ENCODE data around the gene NACC1. TPM values are rescaled to one million over a fixed set of nuclear protein-coding genes. Genes with fewer than 3 reads are reported as not detected.
A peak's percentile ranks its signal among the peaks of the same experiment; 100 is the strongest.

The NACC1 gene
- polyA plus RNA-seq, 2 of the 4 experiments (the other 2 are of a cell fraction): 26.1 to 37.9 TPM

DNA sequence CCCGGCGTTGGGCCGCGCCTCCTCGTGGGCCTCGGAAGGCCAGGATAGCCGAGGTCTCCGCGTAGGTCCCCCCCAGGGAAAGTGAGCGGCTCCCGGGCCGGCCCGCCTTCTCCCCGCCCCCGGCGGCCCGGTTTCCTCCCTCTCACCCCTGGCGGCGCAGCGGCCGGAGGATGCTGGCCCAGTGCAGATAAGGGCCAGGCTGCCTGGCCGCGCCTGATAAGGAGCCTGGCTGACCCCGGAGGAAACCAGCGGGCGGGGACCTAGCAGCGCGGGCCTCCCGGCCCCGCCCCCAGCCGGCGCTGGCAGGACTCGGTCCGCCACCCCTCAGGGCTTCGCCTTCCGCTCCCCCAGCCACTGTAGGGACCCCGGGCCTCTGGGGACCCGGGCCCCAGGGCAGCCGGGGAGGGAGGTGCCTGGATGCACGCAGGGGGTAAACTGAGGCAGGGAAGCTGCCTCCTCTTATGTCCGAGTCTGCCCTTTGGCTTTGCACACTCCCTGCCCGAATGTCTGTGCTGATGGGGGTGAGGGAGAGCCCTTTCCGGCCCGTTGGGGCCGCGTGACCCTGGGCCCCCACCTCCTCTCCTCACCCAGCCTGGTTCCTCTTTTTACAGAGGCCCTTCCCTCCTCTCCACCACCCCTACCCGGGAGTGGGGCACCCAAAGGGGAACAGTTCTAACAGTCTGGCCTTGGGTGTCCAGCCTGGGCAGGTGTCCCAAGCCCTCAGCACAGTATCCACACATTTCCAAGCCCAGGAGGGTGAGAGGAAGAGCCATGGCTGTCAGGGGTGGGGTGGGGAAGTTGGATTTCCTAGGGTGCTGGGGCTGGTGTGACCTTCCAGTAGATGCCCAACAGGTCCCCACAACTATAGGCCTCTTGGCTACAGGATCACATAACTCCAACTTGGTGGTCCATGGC lies 15.1 kb upstream of the NACC1 start, which contains the start of gene LYL1:
Gene LYL1, minus strand, starts transcription at position 193 of the 915 bp plus-strand sequence. CDS start 1,687 bp downstream, outside the sequence.
- ChIA-PET CTCF (interaction anchor here (3.9 kb wide), 1 partner anchor 9 kb away, joined by 23 read pairs; no protein-coding TSS in a partner anchor), POLR2A (no interaction called here)
- WGBS (ENCODE audit: missing lambda C conversion rate): 47% methylated on average over 15 of the region's 47 CpGs
- Histone ChIP-seq H3K27ac (peak within 1 kb of the TSS; percentile 30 to 73; a peak in 5 of 6 replicates), H3K4me1 (no peaks in the 10 kb centered on the region), H3K4me3 (no peak within 1 kb of the TSS), H3K9me3 (no peaks in the 10 kb centered on the region), H3K4me2 (peak within 1 kb of the TSS; percentile 58)
- FAIRE-seq (no peak), DNase-seq (ENCODE audit: low read depth in 1 of 2, low spot score in 1 of 2) (peak in 1 of 2 experiments; percentile 18), ATAC-seq (peak in 1 of 2 experiments; percentile 70; a peak in 3 of 6 replicates)
- no peak for TF ChIP-seq TFCP2L1 (CRISPR knock-in tag; IDR thresholded peaks at IDR 0.05)
- no peak for TF ChIP-seq MAZ (IDR thresholded peaks at IDR 0.05; ENCODE audit: borderline replicate concordance, low read depth, low read length)
- TF ChIP-seq NPAS2 (CRISPR knock-in tag; IDR thresholded peaks at IDR 0.05; ENCODE audit: borderline replicate concordance): no peak
- no peak for TF ChIP-seq PHF8 (IDR thresholded peaks at IDR 0.05; ENCODE audit: borderline replicate concordance, low read depth)
- TF ChIP-seq EHF (CRISPR knock-in tag; IDR thresholded peaks at IDR 0.05): no peak

DNA sequence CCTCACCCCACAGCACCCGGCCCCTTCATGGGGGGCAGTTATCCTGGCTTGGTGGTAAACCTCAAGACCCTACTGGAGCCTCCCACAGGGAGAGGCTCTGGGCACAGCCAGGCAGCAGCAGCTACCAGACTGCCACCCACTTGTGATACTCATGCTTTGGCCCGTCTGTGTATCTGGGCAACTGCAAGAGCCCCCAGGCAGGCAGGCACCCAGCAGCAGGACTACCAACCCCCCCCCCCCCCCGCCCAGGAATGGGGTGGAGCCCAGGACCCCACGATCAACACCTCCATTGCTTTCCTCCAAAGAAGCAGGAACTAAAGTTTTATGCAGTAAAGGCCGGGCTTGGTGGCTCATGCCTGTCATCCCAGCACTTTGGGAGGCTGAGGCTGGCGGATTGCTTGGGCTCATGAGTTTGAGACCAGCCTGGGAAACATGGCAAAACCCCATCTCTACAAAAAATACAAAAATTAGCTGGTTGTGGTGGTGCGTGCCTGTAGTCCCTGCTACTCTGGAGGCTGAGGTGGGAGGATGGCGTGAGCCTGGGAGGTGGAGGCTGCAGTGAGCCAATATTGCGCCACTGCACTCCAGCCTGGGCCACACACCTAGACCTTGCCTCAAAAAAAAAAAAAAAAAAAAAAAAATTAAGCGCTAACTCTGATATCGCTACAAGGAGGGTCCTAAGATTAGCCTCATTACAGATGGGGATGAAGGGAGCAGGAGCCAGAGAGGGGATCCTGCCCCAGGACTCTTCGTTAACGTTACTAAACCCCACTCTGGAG lies 14.3 kb upstream of the NACC1 start:
- Histone ChIP-seq H3K27ac (no peak overlapping the region), H3K4me1 (no peaks in the 10 kb centered on the region), H3K4me2 (no peak overlapping the region), H3K9me3 (no peaks in the 10 kb centered on the region), H3K4me3 (no peak overlapping the region)
- ChIA-PET POLR2A (no interaction called here), CTCF (interaction anchor here (1.3 to 3.9 kb wide), 4 partner anchors 10 to 135 kb away, joined by 3 to 23 read pairs (median 10); partner anchors contain the start of gene DAND5)
- no peak for TF ChIP-seq HOXB13 (CRISPR knock-in tag; IDR thresholded peaks at IDR 0.05; ENCODE audit: low read depth)
- TF ChIP-seq MAZ (IDR thresholded peaks at IDR 0.05; ENCODE audit: borderline replicate concordance, low read depth, low read length): no peak
- no peak for TF ChIP-seq RAD21 (conservative IDR thresholded peaks at IDR 0.05 in 1 of 2, IDR thresholded peaks at IDR 0.05 in 1 of 2)
- no peak for TF ChIP-seq NFE2L2 (conservative IDR thresholded peaks at IDR 0.05; ENCODE audit: low read length)
- no peak for TF ChIP-seq CBX8 (IDR thresholded peaks at IDR 0.05)
- no peak for TF ChIP-seq KDM5A (IDR thresholded peaks at IDR 0.05)
- TF ChIP-seq SMC3 (IDR thresholded peaks at IDR 0.05): no peak
- no peak for TF ChIP-seq ZNF302 (CRISPR knock-in tag; IDR thresholded peaks at IDR 0.05)
- TF ChIP-seq, protein P1, sequence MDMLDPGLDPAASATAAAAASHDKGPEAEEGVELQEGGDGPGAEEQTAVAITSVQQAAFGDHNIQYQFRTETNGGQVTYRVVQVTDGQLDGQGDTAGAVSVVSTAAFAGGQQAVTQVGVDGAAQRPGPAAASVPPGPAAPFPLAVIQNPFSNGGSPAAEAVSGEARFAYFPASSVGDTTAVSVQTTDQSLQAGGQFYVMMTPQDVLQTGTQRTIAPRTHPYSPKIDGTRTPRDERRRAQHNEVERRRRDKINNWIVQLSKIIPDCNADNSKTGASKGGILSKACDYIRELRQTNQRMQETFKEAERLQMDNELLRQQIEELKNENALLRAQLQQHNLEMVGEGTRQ (IDR thresholded peaks at IDR 0.05): no peak
- no peak for TF ChIP-seq TP53 (CRISPR knock-in tag; IDR thresholded peaks at IDR 0.05)
- DNase-seq (ENCODE audit: low read depth in 1 of 2, low spot score in 1 of 2) (no peak), ATAC-seq (no peak), FAIRE-seq (no peak)
- 94% methylated on average over 10 of the region's 13 CpGs for WGBS (ENCODE audit: missing lambda C conversion rate)

DNA sequence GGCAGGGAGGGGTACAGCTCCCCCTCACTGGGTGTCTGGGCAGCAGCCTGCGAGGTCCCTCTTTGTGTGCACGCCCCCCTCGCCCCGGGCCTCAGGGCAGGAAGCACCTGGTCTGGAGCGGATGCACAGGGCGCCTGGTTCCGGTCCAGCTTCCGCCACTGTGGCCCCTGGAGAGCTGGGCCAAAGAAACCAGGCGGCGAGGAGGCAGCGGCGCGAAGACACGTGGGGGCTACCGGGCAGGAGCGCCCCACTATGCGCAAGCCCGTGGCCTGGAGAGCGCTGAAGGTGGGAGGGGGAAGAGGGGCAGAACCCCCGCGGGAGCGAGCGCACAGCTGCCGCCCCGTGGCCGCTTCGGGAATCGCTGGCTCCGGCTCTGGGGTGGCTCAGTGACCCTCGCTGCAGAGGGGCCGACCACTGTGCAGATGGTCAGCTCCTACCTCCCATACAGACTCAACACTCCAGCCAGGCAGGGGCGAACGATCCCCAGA lies 13.7 kb upstream of the NACC1 start:
- ChIA-PET CTCF (interaction anchor here (1.0 to 3.9 kb wide), 7 partner anchors 8 to 136 kb away, joined by 3 to 23 read pairs (median 5); partner anchors contain the start of gene DAND5), POLR2A (no interaction called here)
- Histone ChIP-seq H3K4me1 (no peaks in the 10 kb centered on the region), H3K4me3 (no peak overlapping the region), H3K4me2 (no peak overlapping the region), H3K9me3 (no peaks in the 10 kb centered on the region), H3K27ac (no peak overlapping the region)
- DNase-seq (ENCODE audit: low read depth in 1 of 2, low spot score in 1 of 2) (peak in 1 of 2 experiments; percentile 31), FAIRE-seq (no peak), ATAC-seq (peak in 1 of 2 experiments; percentile 59; a peak in 3 of 6 replicates)
- 69% methylated on average over 22 of the region's 33 CpGs for WGBS (ENCODE audit: missing lambda C conversion rate)
- TF ChIP-seq SMC3 (IDR thresholded peaks at IDR 0.05) (peak; percentile 35; the same call in 2 of the 3 replicates), GATA3 (IDR thresholded peaks at IDR 0.05; ENCODE audit: borderline replicate concordance) (no peak), RAD21 (conservative IDR thresholded peaks at IDR 0.05 in 1 of 2, IDR thresholded peaks at IDR 0.05 in 1 of 2) (peak in 1 of 2 experiments; percentile 6; a peak in 1 of 5 replicates), HEYL (CRISPR knock-in tag; IDR thresholded peaks at IDR 0.05) (no peak), KDM1A (IDR thresholded peaks at IDR 0.05; ENCODE audit: low read depth) (no peak)
- TF ChIP-seq, protein P2, sequence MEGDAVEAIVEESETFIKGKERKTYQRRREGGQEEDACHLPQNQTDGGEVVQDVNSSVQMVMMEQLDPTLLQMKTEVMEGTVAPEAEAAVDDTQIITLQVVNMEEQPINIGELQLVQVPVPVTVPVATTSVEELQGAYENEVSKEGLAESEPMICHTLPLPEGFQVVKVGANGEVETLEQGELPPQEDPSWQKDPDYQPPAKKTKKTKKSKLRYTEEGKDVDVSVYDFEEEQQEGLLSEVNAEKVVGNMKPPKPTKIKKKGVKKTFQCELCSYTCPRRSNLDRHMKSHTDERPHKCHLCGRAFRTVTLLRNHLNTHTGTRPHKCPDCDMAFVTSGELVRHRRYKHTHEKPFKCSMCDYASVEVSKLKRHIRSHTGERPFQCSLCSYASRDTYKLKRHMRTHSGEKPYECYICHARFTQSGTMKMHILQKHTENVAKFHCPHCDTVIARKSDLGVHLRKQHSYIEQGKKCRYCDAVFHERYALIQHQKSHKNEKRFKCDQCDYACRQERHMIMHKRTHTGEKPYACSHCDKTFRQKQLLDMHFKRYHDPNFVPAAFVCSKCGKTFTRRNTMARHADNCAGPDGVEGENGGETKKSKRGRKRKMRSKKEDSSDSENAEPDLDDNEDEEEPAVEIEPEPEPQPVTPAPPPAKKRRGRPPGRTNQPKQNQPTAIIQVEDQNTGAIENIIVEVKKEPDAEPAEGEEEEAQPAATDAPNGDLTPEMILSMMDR (IDR thresholded peaks at IDR 0.05): peak; percentile 34; the same call in 2 of the 3 replicates
